Measurements from ENCODE around the gene KPNA3.

Gene KPNA3

GRCh38 chr13:49690133-49690994, 102.1 kb downstream of the KPNA3 start:
- peak; percentile 4 for FAIRE-seq
- DNase-seq (ENCODE audit: insufficient read length, low spot score) = peak; percentile 28

GRCh38 chr13:49683489-49683888, 109.0 kb downstream of the KPNA3 start:
- FAIRE-seq (peak; percentile 37), DNase-seq (ENCODE audit: insufficient read length, low spot score) (no peak)

GRCh38 chr13:49681842-49682435, 110.5 kb downstream of the KPNA3 start:
- peak; percentile 18 for FAIRE-seq
- DNase-seq (ENCODE audit: insufficient read length, low spot score) = no peak

- FAIRE-seq = no peak
- DNase-seq (ENCODE audit: insufficient read length, low spot score) = no peak
Measured at GRCh38 chr13:49679246-49679645, 113.2 kb downstream of the KPNA3 start.

- no peak for DNase-seq (ENCODE audit: insufficient read length, low spot score)
- FAIRE-seq = no peak
Measured at GRCh38 chr13:49678191-49678914, 114.1 kb downstream of the KPNA3 start.

- DNase-seq (ENCODE audit: insufficient read length, low spot score) (no peak), FAIRE-seq (no peak)
Measured at GRCh38 chr13:49676581-49677298, 115.7 kb downstream of the KPNA3 start.

GRCh38 chr13:49670828-49671227, 121.7 kb downstream of the KPNA3 start:
- DNase-seq (ENCODE audit: insufficient read length, low spot score) (no peak), FAIRE-seq (no peak)

- FAIRE-seq (peak; percentile 78), DNase-seq (ENCODE audit: insufficient read length, low spot score) (no peak)
Measured at GRCh38 chr13:49669735-49670309, 122.7 kb downstream of the KPNA3 start.

- no peak for DNase-seq (ENCODE audit: insufficient read length, low spot score)
- no peak for FAIRE-seq
Measured at GRCh38 chr13:49667773-49668172, 124.7 kb downstream of the KPNA3 start.

- DNase-seq (ENCODE audit: insufficient read length, low spot score) (no peak), FAIRE-seq (no peak)
Measured at GRCh38 chr13:49664606-49665005, 127.9 kb downstream of the KPNA3 start.

GRCh38 chr13:49657241-49657641, 135.2 kb downstream of the KPNA3 start:
- FAIRE-seq (no peak), DNase-seq (ENCODE audit: insufficient read length, low spot score) (no peak)

- no peak for FAIRE-seq
- no peak for DNase-seq (ENCODE audit: insufficient read length, low spot score)
Measured at GRCh38 chr13:49655906-49656305, 136.6 kb downstream of the KPNA3 start.

GRCh38 chr13:49654011-49654410, 138.5 kb downstream of the KPNA3 start:
- DNase-seq (ENCODE audit: insufficient read length, low spot score) (no peak), FAIRE-seq (no peak)

- no peak for FAIRE-seq
- DNase-seq (ENCODE audit: insufficient read length, low spot score) = no peak
Measured at GRCh38 chr13:49653478-49653877, 139.0 kb downstream of the KPNA3 start.

- no peak for FAIRE-seq
Measured at GRCh38 chr13:49652355-49653305, 139.9 kb downstream of the KPNA3 start.

GRCh38 chr13:49651570-49652354, 140.7 kb downstream of the KPNA3 start:
- FAIRE-seq (no peak), DNase-seq (ENCODE audit: insufficient read length, low spot score) (no peak)

More at GRCh38 chr13:49652355-49653305, 139.9 kb downstream of the KPNA3 start:
- no peak for DNase-seq (ENCODE audit: insufficient read length, low spot score)

- FAIRE-seq (no peak), DNase-seq (ENCODE audit: insufficient read length, low spot score) (no peak)
Measured at GRCh38 chr13:49649963-49650312, 142.5 kb downstream of the KPNA3 start.

All from GM19239 (cell line).